RWPE2 (cell line): ENCODE results near the gene CNMD.
A peak's percentile ranks its signal among the peaks of the same experiment; 100 is the strongest.

Source experiments
- ATAC-seq: fragments of 200-7000 bp; cut with Tn5 transposase; 3 replicates; pipeline ENCODE4 v1.9.1; 2021; ENCODE audit warnings: low read depth
- DNase-seq: peaks from one replicate; pipeline ENCODE4 v3.0.0-alpha.2; 2020; ENCODE audit warnings: low spot score
- H3K27ac ChIP-seq: fragments of 450-650 bp; 2 replicates; pipeline ENCODE4 v1.5.1; 2017; ENCODE audit warnings: mild to moderate bottlenecking; ENCODE audit not compliant: poor library complexity, severe bottlenecking
- H3K27me3 ChIP-seq: fragments of 250-450 bp; sonication (Bioruptor Pico); 2 replicates; pipeline ENCODE4 v1.5.1; 2021; ENCODE audit warnings: mild to moderate bottlenecking, moderate library complexity; ENCODE audit not compliant: insufficient read depth, poor library complexity, severe bottlenecking
- H3K36me3 ChIP-seq: fragments of 250-450 bp; sonication (Bioruptor Pico); 2 replicates; pipeline ENCODE4 v1.5.1; 2020; ENCODE audit warnings: low read depth, mild to moderate bottlenecking, moderate library complexity
- H3K4me1 ChIP-seq: fragments of 250-450 bp; sonication (Bioruptor Pico); 2 replicates; pipeline ENCODE4 v1.5.1; 2021; ENCODE audit warnings: mild to moderate bottlenecking, moderate library complexity; ENCODE audit not compliant: insufficient read depth, poor library complexity, severe bottlenecking
- H3K4me3 ChIP-seq: fragments of 250-450 bp; sonication (Bioruptor Pico); 2 replicates; pipeline ENCODE4 v1.5.1; 2021; ENCODE audit warnings: mild to moderate bottlenecking, moderate library complexity; ENCODE audit not compliant: severe bottlenecking
- H3K9me3 ChIP-seq: fragments of 250-450 bp; sonication (Bioruptor Pico); 2 replicates; pipeline ENCODE4 v1.5.1; 2021; ENCODE audit warnings: mild to moderate bottlenecking, moderate library complexity; ENCODE audit not compliant: severe bottlenecking
- CTCF ChIP-seq: fragments of 450-650 bp; IDR thresholded peaks from one replicate; pipeline ENCODE4 v1.5.1; 2017; ENCODE audit warnings: mild to moderate bottlenecking, moderate library complexity; ENCODE audit not compliant: poor library complexity, severe bottlenecking

Gene CNMD

GRCh38 chr13:52738719-52739467 is 727 bp downstream of the CNMD start:
- Histone ChIP-seq H3K27ac (no peak overlapping the region), H3K4me3 (no peak overlapping the region), H3K27me3 (peaks cover 41% of the 10 kb centered on the region), H3K36me3 (no peaks in the 10 kb centered on the region), H3K4me1 (no peaks in the 10 kb centered on the region), H3K9me3 (no peaks in the 10 kb centered on the region)
- TF ChIP-seq CTCF: peak; percentile 34
- no peak for ATAC-seq
- no peak for DNase-seq

- no peak for DNase-seq
- TF ChIP-seq CTCF: no peak
- no peak overlapping the region for H3K27ac ChIP-seq
Observed at GRCh38 chr13:52737965-52738364, 1.7 kb downstream of the CNMD start.

GRCh38 chr13:52737451-52737850 is 2.2 kb downstream of the CNMD start:
- peaks cover 41% of the 10 kb centered on the region for H3K27me3 ChIP-seq
- no peak for TF ChIP-seq CTCF
- H3K4me1 ChIP-seq: no peaks in the 10 kb centered on the region
- H3K9me3 ChIP-seq: no peaks in the 10 kb centered on the region
- ATAC-seq (no peak), DNase-seq (no peak)
- H3K36me3 ChIP-seq: no peaks in the 10 kb centered on the region
- H3K4me3 ChIP-seq: no peak overlapping the region
- H3K27ac ChIP-seq: no peak overlapping the region

More at GRCh38 chr13:52737965-52738364, 1.7 kb downstream of the CNMD start:
- Histone ChIP-seq H3K4me1 (no peaks in the 10 kb centered on the region), H3K27me3 (peaks cover 41% of the 10 kb centered on the region), H3K4me3 (no peak overlapping the region), H3K9me3 (no peaks in the 10 kb centered on the region), H3K36me3 (no peaks in the 10 kb centered on the region)
- ATAC-seq: no peak

- no peak for TF ChIP-seq CTCF
- Histone ChIP-seq H3K4me3 (no peak overlapping the region), H3K27ac (no peak overlapping the region), H3K9me3 (no peaks in the 10 kb centered on the region), H3K27me3 (peaks cover 41% of the 10 kb centered on the region), H3K36me3 (no peaks in the 10 kb centered on the region), H3K4me1 (no peaks in the 10 kb centered on the region)
- ATAC-seq (no peak), DNase-seq (no peak)
Observed at GRCh38 chr13:52736891-52737290, 2.7 kb downstream of the CNMD start.

- no peak overlapping the region for H3K27ac ChIP-seq
- no peak for ATAC-seq
- no peak for DNase-seq
- H3K27me3 ChIP-seq: peaks cover 20% of the 10 kb centered on the region
- no peaks in the 10 kb centered on the region for H3K36me3 ChIP-seq
- H3K9me3 ChIP-seq: no peaks in the 10 kb centered on the region
- H3K4me3 ChIP-seq: no peak overlapping the region
- no peak for TF ChIP-seq CTCF
- no peaks in the 10 kb centered on the region for H3K4me1 ChIP-seq
Observed at GRCh38 chr13:52734075-52734623, 5.5 kb downstream of the CNMD start.
